OCI-LY3 (cell line): ENCODE results near the gene TMEM253.

Experiments
- H2AFZ ChIP-seq: fragments of 200-600, 300-600 bp; shearing (Covaris generic); 2 replicates; pipeline ENCODE4 v1.6.0; 2014; ENCODE audit warnings: antibody characterized with exemption, low read depth, low read length
- H3K27ac ChIP-seq: fragments of 200-600, 300-600 bp; sonication (generic); 2 replicates; pipeline ENCODE4 v1.5.1; 2014; ENCODE audit warnings: mild to moderate bottlenecking, low read length, moderate library complexity, mixed read lengths
- H3K27me3 ChIP-seq: fragments of 200-600, 300-600 bp; sonication (generic); 2 replicates; pipeline ENCODE4 v1.6.1; 2014; ENCODE audit warnings: low read depth, low read length, mixed read lengths
- H3K36me3 ChIP-seq: fragments of 200-600, 300-600 bp; sonication (generic); replicated peaks from 2 replicates; pipeline ENCODE3; 2014; ENCODE audit warnings: low read depth, low read length, mixed read lengths
- H3K4me1 ChIP-seq: fragments of 300-600, 200-600 bp; sonication (generic); 2 replicates; pipeline ENCODE4 v1.6.1; 2014; ENCODE audit warnings: low read length, mixed read lengths
- H3K4me2 ChIP-seq: fragments of 200-600, 300-600 bp; sonication (generic); 2 replicates; pipeline ENCODE4 v1.6.1; 2014; ENCODE audit warnings: low read length, mixed read lengths
- H3K4me3 ChIP-seq: fragments of 300-600, 200-600 bp; sonication (generic); 2 replicates; pipeline ENCODE4 v1.5.1; 2014; ENCODE audit warnings: antibody characterized with exemption, mild to moderate bottlenecking, low read length, moderate library complexity
- H3K79me2 ChIP-seq: fragments of 300-600, 200-600 bp; shearing (Covaris generic); 2 replicates; pipeline ENCODE4 v1.6.1; 2014; ENCODE audit warnings: mild to moderate bottlenecking, low read length, mixed read lengths
- H3K9ac ChIP-seq: fragments of 300-600, 200-600 bp; shearing (Covaris generic); 2 replicates; pipeline ENCODE4 v1.6.0; 2014; ENCODE audit warnings: mild to moderate bottlenecking, low read length, moderate library complexity
- H3K9me3 ChIP-seq: fragments of 200-600, 300-600 bp; shearing (Covaris generic); 2 replicates; pipeline ENCODE4 v1.6.1; 2014; ENCODE audit warnings: low read length, mixed read lengths; ENCODE audit not compliant: insufficient read depth
- H4K20me1 ChIP-seq: fragments of 200-600, 300-600 bp; sonication (generic); 2 replicates; pipeline ENCODE4 v1.6.1; 2016; ENCODE audit warnings: low read length, mixed read lengths; ENCODE audit not compliant: insufficient read depth
- CTCF ChIP-seq: fragments of 200-600, 300-600 bp; sonication (generic); IDR thresholded peaks from 2 replicates; pipeline ENCODE4 v1.5.1; 2014; ENCODE audit warnings: antibody characterized with exemption, low read length, low read depth
- EZH2phosphoT487 ChIP-seq: fragments of 200-600 bp; shearing (Covaris generic); IDR thresholded peaks from 2 replicates; pipeline ENCODE4 v1.6.1; 2018; ENCODE audit warnings: antibody characterized with exemption, mixed run types, low read depth

Gene TMEM253

GRCh38 chr14:21059842-21060613 is 40.8 kb upstream of the TMEM253 start:
- H2AFZ ChIP-seq: no peak overlapping the region
- no peaks in the 10 kb centered on the region for H4K20me1 ChIP-seq
- no peak overlapping the region for H3K9ac ChIP-seq
- no peaks in the 10 kb centered on the region for H3K9me3 ChIP-seq
- H3K27ac ChIP-seq: no peak overlapping the region
- H3K4me1 ChIP-seq: no peaks in the 10 kb centered on the region
- H3K36me3 ChIP-seq: no peaks in the 10 kb centered on the region
- no peak overlapping the region for H3K4me2 ChIP-seq
- no peak for TF ChIP-seq EZH2phosphoT487
- no peak for TF ChIP-seq CTCF
- H3K27me3 ChIP-seq: peaks cover 48% of the 10 kb centered on the region
- no peak overlapping the region for H3K4me3 ChIP-seq
- no peaks in the 10 kb centered on the region for H3K79me2 ChIP-seq

- no peaks in the 10 kb centered on the region for H3K79me2 ChIP-seq
- no peaks in the 10 kb centered on the region for H3K9me3 ChIP-seq
- H3K4me2 ChIP-seq: no peak overlapping the region
- H4K20me1 ChIP-seq: no peaks in the 10 kb centered on the region
- no peak overlapping the region for H3K27ac ChIP-seq
- no peaks in the 10 kb centered on the region for H3K4me1 ChIP-seq
- no peak for TF ChIP-seq CTCF
- TF ChIP-seq EZH2phosphoT487: no peak
- peaks cover 55% of the 10 kb centered on the region for H3K27me3 ChIP-seq
- H3K36me3 ChIP-seq: no peaks in the 10 kb centered on the region
- H3K4me3 ChIP-seq: no peak overlapping the region
- H2AFZ ChIP-seq: no peak overlapping the region
- no peak overlapping the region for H3K9ac ChIP-seq
Measured at GRCh38 chr14:21060614-21061346, 40.1 kb upstream of the TMEM253 start.

DNA sequence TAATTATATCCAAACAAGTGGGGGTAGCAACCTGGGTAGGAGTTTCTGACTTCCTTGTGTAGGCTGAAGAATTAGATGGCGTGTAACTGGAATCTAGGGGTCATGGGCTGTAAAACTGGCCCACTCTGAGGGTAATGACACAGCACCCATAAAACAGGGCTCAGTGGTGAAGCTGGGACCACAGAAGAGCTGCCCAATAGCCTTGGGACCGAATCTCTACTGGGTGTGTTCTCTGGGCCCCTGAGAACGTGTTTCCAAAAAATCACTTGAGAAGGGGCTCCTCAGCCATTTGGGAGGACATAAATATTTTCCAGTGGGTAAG is 39.6 kb upstream of the TMEM253 start:
- Histone ChIP-seq H3K4me1 (no peaks in the 10 kb centered on the region), H3K27me3 (peaks cover 58% of the 10 kb centered on the region), H2AFZ (no peak overlapping the region)

More for the DNA sequence above, 39.6 kb upstream of the TMEM253 start:
- Histone ChIP-seq H3K4me3 (no peak overlapping the region), H3K4me2 (no peak overlapping the region), H3K27ac (no peak overlapping the region), H4K20me1 (no peaks in the 10 kb centered on the region), H3K9me3 (no peaks in the 10 kb centered on the region), H3K9ac (no peak overlapping the region), H3K79me2 (no peaks in the 10 kb centered on the region), H3K36me3 (no peaks in the 10 kb centered on the region)
- TF ChIP-seq EZH2phosphoT487: no peak
- TF ChIP-seq CTCF: no peak
